HG02943 (cell line): ENCODE results near the gene RPN1.
A peak's percentile ranks its signal among the peaks of the same experiment; 100 is the strongest.
"Not testable (repeated sequence)": the region's sequence is repeated elsewhere in the genome, so short reads cannot be mapped to it uniquely, and the experiment has no call there.

Experiments used
- ATAC-seq: cut with Tn5 transposase; IDR thresholded peaks from one replicate; pipeline ENCODE4 v1.9.1; 2021; ENCODE audit warnings: mild to moderate bottlenecking, low read depth, moderate library complexity; ENCODE audit not compliant: unreplicated experiment

The RPN1 gene

GRCh38 chr3:128650096-128651050, at the start of gene RPN1:
Gene RPN1 (minus strand): TSS chr3:128650818. CDS start chr3:128650800, 18 bp downstream.
- peak; percentile 92 for ATAC-seq

- no peak for ATAC-seq
Measured at GRCh38 chr3:128698211-128699047, 47.8 kb upstream of the RPN1 start.

GRCh38 chr3:128697341-128697740, 46.7 kb upstream of the RPN1 start:
- no peak for ATAC-seq

- no peak for ATAC-seq
Measured at GRCh38 chr3:128693696-128694095, 43.1 kb upstream of the RPN1 start.

GRCh38 chr3:128689060-128689459, 38.4 kb upstream of the RPN1 start:
- ATAC-seq = no peak

DNA sequence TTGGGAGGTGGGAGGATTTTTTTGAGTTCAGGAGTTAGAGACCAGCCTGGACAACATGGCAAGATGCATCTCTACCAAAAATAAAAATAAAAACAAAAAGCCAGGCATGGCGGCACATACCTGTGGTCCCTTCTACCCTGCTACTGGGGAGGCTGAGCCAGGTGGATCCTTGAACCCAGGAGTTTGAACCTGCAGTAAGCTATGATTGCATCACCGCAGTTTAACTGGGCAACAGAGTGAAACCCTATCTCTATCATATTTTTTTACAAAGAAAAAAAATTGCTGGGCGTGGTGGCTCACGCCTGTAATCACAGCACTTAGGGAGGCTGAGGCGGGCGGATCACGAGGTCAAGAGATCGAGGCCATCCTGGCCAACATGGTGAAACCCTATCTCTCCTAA, 35.8 kb upstream of the RPN1 start:
- no peak for ATAC-seq

DNA sequence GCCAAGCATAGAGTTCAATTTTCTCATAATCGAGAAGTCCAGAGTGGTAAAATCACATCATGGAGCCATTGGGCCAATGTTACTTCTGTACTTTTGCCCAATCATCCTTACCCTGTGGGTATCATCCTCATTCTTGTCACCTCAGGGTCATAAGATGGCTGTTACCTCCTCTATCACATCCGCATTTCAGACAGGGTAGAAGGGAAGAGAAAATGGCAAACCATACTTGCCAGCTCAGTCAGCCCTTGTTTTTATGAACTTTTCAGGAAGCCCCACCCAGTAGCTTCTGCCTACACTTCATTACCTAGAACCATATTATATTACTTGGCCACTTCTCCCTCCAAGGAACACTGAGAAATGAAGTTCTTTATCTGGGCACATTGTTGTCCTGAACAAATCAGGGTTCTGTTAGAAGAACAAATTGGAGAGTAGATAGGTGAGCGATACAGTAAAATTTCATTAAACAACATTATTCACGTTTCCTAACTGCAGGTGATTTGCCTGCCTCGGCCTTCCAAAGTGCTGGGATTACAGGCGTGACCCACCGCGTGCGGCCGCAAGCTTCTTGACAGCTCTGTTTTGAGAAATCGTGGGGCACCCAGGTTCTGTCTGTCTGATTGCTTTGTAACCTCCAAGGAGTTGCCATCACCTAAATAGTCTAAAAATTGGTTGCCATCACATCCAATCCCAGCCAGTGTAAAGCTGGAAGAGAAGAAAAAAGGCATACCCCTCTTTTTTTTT, 34.5 kb upstream of the RPN1 start:
- ATAC-seq = no peak

GRCh38 chr3:128683957-128684356, 33.3 kb upstream of the RPN1 start:
- no peak for ATAC-seq

DNA sequence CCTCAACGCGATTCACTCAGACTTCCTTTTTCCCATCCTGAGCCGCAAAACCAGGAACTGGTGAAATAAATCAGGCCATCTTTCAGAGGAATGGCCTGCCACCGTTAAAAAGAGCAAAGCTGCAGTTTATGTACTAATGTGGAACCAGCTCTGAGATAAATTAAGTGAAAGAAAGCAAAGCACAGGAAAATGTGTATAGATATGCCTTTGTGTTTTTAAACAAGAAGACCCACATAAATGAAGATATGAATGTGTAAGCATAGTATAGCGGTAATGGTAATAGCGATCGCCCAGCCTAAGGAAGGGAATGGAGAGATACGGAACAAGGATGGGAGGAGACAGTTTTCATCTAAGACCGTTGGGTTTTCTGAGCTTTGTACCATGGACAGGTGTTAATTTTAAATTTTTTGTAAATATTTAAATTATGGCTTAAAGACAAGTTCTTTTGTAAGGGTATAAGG, 30.8 kb upstream of the RPN1 start:
- ATAC-seq = no peak

- ATAC-seq = peak; percentile 91
Measured at GRCh38 chr3:128680603-128681368, 30.2 kb upstream of the RPN1 start.

DNA sequence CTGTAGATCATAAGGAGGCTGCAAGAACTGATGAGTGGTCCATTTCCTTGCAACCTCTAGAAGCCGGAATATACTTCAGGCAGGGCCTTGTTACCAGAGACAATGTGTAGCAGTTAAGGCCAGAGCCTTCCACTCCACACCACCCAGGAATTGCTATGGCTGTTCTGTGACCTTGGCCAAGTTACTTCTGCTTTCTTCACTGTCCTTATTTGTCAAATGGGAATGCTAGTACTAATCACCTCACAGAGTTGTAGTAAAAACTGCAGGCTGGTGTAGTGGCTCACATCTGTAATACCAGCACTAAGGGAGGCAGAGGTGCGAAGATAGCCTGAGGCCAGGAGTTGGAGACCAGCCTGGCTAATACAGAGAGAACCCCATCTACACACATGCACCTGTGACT, 28.7 kb upstream of the RPN1 start:
- no peak for ATAC-seq

DNA sequence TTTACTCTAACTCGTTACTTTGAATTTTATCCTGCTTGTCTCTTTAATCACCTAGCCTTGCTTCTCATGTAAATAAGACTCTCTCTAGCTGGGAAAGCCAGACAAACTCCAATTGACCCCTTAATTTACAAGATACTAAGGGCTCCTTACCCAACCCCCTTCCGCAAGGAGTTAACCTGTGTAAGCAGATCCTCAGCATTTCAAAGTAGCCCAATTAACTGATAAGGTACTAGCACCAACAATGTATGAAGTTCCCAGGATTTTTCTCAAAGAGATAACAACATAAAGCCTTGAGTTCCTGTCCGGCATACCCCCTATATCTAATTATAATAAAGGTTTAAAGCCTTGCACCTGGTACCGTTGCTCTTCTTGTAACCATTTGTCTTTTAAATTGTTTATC, 25.2 kb upstream of the RPN1 start:
- ATAC-seq = not testable (repeated sequence)

GRCh38 chr3:128674161-128674784, 23.7 kb upstream of the RPN1 start:
- no peak for ATAC-seq

DNA sequence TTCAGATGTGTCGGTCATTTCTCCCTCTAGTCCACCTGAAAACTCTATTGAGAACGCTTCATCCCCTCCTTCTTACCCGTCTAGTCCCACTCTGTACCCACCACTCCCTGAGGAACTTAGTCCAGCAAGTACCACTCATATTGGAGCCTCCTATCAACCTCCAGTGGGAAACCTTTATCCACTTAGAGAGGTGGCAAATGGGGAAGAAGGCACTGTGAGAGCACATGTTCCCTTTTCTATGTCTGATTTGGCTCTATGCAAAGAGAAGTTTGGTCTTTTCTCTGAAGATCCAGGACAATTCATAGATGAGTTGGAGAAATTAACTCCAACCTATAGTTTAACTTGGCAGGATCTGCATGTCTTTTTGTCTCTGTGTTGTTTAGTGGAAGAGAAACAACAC, 17.0 kb upstream of the RPN1 start:
- no peak for ATAC-seq

DNA sequence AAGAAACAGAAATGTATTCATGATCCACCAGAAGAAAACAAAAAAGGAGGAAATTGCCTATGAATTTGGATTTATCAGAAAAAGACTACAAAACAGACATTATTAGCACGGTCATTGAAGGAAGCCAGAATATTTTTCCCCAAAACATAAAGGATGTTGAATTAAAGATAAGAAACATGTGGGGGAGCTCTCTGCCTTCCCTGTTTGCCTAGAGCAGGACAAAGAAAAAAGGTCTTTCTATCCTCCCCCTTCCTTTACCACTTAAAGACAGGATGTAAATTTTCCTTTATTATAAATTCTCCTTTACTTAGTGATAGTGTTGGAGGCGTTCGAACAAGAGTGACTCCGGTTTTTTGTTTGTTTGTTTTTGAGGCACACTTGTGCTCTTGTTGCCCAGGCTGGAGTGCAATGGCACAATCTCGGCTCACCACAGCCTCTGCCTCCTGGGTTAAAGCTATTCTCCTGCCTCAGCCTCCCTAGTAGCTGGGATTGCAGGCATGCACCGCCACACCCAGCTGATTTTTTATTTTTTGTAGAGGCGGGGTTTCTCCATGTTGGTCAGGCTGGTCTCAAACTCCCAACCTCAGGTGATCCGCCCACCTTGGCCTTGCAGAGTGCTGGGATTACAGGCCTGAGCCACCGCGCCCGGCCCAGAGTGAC, 14.9 kb upstream of the RPN1 start:
- no peak for ATAC-seq

DNA sequence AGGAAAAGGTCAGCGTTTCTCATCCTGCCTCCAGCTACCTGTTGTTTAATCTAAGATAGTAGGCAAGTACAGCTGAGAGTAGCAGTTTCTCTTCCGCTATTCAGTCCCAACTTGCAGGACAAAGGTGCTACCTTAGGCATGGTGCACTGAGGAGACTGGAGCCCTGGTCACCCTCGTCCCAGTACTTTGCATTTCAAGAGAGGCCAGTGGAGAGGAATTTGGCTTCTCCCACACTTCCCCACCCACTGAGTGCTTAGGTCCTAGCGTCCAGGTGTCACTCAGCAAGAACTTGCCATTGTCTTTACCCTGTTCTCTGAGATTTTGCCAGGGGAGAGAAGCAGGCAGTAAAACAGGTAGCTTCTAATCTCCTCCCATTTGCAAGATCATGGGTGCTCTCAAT, 12.5 kb upstream of the RPN1 start:
- no peak for ATAC-seq

DNA sequence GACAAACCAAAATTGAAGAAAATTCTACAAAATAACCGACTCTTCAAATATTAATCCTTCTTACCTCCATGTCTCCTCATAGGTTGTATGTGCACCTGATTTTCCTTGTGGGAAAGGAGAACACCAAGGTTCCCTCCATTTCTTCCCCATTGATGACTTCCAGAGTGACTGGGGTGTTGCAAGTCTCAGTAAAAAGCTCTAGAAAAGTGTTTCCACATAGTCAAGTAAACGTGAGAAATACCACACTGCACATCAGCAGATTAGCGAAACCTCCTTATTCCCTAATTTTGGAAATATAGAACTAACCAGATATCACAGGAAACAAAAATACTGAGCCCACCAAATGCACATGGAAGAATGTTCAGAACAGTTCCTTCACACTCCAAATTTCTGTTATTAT, 4.9 kb upstream of the RPN1 start:
- ATAC-seq = no peak

- ATAC-seq = not testable (repeated sequence)
Measured at GRCh38 chr3:128653993-128654805, 3.6 kb upstream of the RPN1 start.
